K562 (cell line): ENCODE results near the gene DRC1. TPM values are rescaled to one million over a fixed set of nuclear protein-coding genes. Genes with fewer than 3 reads are reported as not detected.

Experiments
- ERF ChIP-seq: fragments of 450-650 bp; formaldehyde crosslinking; IDR thresholded peaks from 2 replicates; pipeline ENCODE4 v1.4.0; 2020; ENCODE audit warnings: mild to moderate bottlenecking, mixed read lengths
- GATAD2A ChIP-seq: fragments of 450-650 bp; IDR thresholded peaks from 2 replicates; pipeline ENCODE4 v1.6.1; 2017
- NUFIP1 ChIP-seq: fragments of 450-650 bp; IDR thresholded peaks from 2 replicates; pipeline ENCODE4 v1.6.1; 2018; ENCODE audit not compliant: partially characterized antibody
- polyA plus RNA-seq, 8 experiments: library from polyadenylated mRNA; depleted of rRNA in 4 of 8; stranded (reverse) in 5 of 8; unstranded in 3 of 8; fragments of >200 nt; fragmentation: Nextera tagmentation in 2 of 8; fragmentation: Illumina TruSeq in 1 of 8; extraction: Ambion mirVana in 2 of 8; extraction: Trizol in 1 of 8; gene quantifications; 2 replicates each; pipeline versions ENCODE4 v1.2.1 to v1.2.3, GENCODE V29; 2011 to 2014; ENCODE audit warnings: inconsistent platforms in 1 of 8, missing spikeins in 1 of 8
- total RNA-seq, 7 experiments: library from RNA; depleted of rRNA in 6 of 7; stranded (reverse); fragments of >200 nt in 6 of 7; fragmentation: Illumina TruSeq in 2 of 7; extraction: Trizol in 2 of 7; gene quantifications; 2 replicates each; pipeline versions ENCODE4 v1.2.1 to v1.2.3, GENCODE V29; 2011 to 2021; ENCODE audit warnings: low replicate concordance in 1 of 7
- TF ChIP-seq, protein P1 (sequence below): IDR thresholded peaks from 3 replicates; pipeline ENCODE4 v1.6.1; 2011; ENCODE audit warnings: borderline replicate concordance, mild to moderate bottlenecking, moderate library complexity; ENCODE audit not compliant: insufficient read length; ENCODE audit errors: extremely low read depth
- TF ChIP-seq, protein P2 (sequence below): fragments of 450-650 bp; formaldehyde crosslinking; IDR thresholded peaks from 2 replicates; pipeline ENCODE4 v1.4.0; 2020; ENCODE audit warnings: mild to moderate bottlenecking, mixed read lengths
- TF ChIP-seq, protein P3 (sequence below): sonication (generic); formaldehyde crosslinking; IDR thresholded peaks from 2 replicates; pipeline ENCODE4 v1.8.0; 2022; ENCODE audit warnings: mild to moderate bottlenecking, missing genetic modification reagents
- TF ChIP-seq, protein P4 (sequence below): IDR thresholded peaks from 3 replicates; pipeline ENCODE4 v1.6.1; 2011; ENCODE audit warnings: borderline replicate concordance, mild to moderate bottlenecking; ENCODE audit not compliant: insufficient read length, insufficient read depth

The DRC1 gene
- total and polyA plus RNA-seq, 9 of the 15 experiments (the other 6 are each of a cell fraction or from before 2014, with no cell fraction given) = 0.07 to 0.10 TPM; not detected in 7

DNA sequence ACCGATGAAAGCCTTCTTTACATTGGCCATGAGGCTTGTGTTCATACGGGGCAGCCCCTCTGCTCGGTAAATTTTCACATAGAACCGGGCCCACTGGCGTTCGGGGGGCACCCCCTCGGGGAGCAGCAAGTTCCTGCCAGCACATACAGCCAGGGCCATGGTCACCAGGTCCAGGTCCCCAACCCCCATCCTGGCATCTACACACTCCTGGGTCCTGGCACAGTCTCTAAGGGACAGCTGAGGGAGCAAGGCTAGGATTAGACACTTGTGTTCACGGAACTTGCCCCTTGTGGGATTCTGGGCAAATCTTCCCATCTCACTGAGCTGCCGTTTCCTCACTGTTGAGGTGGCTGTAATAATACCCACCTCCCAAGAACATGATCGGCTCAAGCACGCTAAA is 81.8 kb downstream of the DRC1 start (continued):
- TF ChIP-seq, protein P1, sequence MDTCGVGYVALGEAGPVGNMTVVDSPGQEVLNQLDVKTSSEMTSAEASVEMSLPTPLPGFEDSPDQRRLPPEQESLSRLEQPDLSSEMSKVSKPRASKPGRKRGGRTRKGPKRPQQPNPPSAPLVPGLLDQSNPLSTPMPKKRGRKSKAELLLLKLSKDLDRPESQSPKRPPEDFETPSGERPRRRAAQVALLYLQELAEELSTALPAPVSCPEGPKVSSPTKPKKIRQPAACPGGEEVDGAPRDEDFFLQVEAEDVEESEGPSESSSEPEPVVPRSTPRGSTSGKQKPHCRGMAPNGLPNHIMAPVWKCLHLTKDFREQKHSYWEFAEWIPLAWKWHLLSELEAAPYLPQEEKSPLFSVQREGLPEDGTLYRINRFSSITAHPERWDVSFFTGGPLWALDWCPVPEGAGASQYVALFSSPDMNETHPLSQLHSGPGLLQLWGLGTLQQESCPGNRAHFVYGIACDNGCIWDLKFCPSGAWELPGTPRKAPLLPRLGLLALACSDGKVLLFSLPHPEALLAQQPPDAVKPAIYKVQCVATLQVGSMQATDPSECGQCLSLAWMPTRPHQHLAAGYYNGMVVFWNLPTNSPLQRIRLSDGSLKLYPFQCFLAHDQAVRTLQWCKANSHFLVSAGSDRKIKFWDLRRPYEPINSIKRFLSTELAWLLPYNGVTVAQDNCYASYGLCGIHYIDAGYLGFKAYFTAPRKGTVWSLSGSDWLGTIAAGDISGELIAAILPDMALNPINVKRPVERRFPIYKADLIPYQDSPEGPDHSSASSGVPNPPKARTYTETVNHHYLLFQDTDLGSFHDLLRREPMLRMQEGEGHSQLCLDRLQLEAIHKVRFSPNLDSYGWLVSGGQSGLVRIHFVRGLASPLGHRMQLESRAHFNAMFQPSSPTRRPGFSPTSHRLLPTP = no peak
- TF ChIP-seq, protein P2, sequence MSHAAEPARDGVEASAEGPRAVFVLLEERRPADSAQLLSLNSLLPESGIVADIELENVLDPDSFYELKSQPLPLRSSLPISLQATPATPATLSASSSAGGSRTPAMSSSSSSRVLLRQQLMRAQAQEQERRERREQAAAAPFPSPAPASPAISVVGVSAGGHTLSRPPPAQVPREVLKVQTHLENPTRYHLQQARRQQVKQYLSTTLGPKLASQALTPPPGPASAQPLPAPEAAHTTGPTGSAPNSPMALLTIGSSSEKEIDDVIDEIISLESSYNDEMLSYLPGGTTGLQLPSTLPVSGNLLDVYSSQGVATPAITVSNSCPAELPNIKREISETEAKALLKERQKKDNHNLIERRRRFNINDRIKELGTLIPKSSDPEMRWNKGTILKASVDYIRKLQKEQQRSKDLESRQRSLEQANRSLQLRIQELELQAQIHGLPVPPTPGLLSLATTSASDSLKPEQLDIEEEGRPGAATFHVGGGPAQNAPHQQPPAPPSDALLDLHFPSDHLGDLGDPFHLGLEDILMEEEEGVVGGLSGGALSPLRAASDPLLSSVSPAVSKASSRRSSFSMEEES (CRISPR knock-in tag) = no peak
- TF ChIP-seq, protein P3, sequence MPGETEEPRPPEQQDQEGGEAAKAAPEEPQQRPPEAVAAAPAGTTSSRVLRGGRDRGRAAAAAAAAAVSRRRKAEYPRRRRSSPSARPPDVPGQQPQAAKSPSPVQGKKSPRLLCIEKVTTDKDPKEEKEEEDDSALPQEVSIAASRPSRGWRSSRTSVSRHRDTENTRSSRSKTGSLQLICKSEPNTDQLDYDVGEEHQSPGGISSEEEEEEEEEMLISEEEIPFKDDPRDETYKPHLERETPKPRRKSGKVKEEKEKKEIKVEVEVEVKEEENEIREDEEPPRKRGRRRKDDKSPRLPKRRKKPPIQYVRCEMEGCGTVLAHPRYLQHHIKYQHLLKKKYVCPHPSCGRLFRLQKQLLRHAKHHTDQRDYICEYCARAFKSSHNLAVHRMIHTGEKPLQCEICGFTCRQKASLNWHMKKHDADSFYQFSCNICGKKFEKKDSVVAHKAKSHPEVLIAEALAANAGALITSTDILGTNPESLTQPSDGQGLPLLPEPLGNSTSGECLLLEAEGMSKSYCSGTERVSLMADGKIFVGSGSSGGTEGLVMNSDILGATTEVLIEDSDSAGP = no peak
- TF ChIP-seq GATAD2A (no peak), ERF (no peak), NUFIP1 (no peak)
- TF ChIP-seq, protein P4, sequence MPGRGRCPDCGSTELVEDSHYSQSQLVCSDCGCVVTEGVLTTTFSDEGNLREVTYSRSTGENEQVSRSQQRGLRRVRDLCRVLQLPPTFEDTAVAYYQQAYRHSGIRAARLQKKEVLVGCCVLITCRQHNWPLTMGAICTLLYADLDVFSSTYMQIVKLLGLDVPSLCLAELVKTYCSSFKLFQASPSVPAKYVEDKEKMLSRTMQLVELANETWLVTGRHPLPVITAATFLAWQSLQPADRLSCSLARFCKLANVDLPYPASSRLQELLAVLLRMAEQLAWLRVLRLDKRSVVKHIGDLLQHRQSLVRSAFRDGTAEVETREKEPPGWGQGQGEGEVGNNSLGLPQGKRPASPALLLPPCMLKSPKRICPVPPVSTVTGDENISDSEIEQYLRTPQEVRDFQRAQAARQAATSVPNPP = no peak
